ENCODE measurements around the gene CISH. TPM values are rescaled to one million over a fixed set of nuclear protein-coding genes. Genes with fewer than 3 reads are reported as not detected.

CISH gene
- total RNA-seq, 1 experiment from 2014 or later: 0.57 TPM

DNA sequence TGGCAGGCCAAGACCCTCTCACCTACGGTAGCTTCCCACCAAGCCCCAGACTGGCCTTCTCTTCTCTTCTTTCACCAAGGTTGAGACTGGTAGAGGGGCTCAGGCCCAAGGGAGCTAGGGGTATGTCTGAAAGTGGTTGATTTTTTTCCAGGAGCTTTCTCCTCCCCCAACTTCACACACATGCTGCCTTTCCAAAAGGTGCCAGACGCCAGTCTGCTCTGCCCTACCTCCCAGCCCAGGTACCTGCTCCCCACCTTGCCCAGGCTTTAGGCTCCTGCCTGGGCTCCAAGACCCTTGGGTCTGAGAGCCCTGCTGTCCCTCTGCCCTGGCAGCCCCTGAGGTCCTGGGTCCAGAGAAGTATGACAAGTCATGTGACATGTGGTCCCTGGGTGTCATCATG lies 33.8 kb upstream of the CISH start:
- in situ Hi-C loops (cut with HindIII; ENCODE audit: low pct_unique_long_range_greater_than_20kb, low sequenced_read_pairs): no loop called here
- no TSS peak for BruUV-seq (replicated peaks)
- Histone ChIP-seq H3K27me3 (ENCODE audit: control insufficient read depth, insufficient read depth, low read length) (no peaks in the 10 kb centered on the region), H3K4me1 (ENCODE audit: control insufficient read depth, insufficient read depth, low read length) (no peaks in the 10 kb centered on the region), H3K36me3 (ENCODE audit: control insufficient read depth, insufficient read depth, low read length) (no peaks in the 10 kb centered on the region), H3K27ac (ENCODE audit: low read length) (no peak overlapping the region), H3K4me3 (ENCODE audit: low read depth in 2 of 2, low read length in 2 of 2) (no peak overlapping the region), H3K9me3 (ENCODE audit: control insufficient read depth, insufficient read depth, low read depth, low read length) (no peaks in the 10 kb centered on the region)
- TF ChIP-seq, protein P1, sequence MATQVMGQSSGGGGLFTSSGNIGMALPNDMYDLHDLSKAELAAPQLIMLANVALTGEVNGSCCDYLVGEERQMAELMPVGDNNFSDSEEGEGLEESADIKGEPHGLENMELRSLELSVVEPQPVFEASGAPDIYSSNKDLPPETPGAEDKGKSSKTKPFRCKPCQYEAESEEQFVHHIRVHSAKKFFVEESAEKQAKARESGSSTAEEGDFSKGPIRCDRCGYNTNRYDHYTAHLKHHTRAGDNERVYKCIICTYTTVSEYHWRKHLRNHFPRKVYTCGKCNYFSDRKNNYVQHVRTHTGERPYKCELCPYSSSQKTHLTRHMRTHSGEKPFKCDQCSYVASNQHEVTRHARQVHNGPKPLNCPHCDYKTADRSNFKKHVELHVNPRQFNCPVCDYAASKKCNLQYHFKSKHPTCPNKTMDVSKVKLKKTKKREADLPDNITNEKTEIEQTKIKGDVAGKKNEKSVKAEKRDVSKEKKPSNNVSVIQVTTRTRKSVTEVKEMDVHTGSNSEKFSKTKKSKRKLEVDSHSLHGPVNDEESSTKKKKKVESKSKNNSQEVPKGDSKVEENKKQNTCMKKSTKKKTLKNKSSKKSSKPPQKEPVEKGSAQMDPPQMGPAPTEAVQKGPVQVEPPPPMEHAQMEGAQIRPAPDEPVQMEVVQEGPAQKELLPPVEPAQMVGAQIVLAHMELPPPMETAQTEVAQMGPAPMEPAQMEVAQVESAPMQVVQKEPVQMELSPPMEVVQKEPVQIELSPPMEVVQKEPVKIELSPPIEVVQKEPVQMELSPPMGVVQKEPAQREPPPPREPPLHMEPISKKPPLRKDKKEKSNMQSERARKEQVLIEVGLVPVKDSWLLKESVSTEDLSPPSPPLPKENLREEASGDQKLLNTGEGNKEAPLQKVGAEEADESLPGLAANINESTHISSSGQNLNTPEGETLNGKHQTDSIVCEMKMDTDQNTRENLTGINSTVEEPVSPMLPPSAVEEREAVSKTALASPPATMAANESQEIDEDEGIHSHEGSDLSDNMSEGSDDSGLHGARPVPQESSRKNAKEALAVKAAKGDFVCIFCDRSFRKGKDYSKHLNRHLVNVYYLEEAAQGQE (IDR thresholded peaks at IDR 0.05; ENCODE audit: insufficient read depth in 1 of 2, low read depth in 2 of 2, low read length in 1 of 2): no peak
- POLR2A ChIA-PET: no interaction called here
- ATAC-seq (no peak), DNase-seq (ENCODE audit: low read depth, low spot score) (no peak)
- intact Hi-C loops (cut with micrococcal nuclease; ENCODE audit: unreplicated experiment): no loop called here
- CTCF ChIA-PET: no interaction called here

DNA sequence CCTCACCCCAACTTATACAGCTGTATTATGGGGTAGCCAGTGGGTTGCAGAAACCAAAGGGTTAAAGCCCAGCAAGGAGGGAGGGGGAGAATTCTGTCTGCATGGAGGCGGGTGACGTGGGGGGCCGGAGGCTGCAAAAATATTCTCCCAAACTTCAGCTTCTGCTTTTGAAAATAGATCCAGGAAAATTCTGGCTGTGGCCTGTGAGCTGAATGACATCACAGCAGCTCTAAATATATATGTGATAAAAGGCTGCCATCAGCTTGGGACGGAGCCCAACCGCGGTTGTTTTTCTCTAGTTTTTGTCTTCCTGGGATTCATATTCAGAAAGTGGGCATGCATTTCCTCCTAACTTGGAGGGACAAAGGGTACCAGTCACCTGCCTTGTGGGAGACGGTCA lies 33.0 kb upstream of the CISH start:
- POLR2A ChIA-PET: no interaction called here

DNA sequence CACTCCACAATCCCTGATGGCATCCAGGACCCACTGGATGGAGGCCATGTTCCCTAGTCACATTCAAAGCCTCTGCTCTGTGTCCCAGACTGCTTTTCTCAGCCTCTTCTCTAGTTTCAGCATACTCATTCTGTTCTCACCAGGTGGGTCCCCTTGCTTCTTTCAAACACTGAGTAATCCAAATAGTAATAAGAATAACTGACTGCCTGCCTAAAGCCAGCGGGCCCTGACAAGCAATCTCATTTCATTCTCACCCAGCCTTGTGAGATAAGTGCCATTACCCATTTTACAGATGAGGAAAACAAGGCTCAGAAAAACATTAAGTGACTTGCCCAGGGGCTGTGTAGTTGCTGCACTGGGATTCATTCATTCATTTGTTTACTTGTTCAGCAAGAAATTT lies 30.8 kb upstream of the CISH start:
- H3K27ac ChIP-seq (ENCODE audit: low read length): no peak overlapping the region
- BruUV-seq (replicated peaks): no TSS peak
- TF ChIP-seq, protein P1 (IDR thresholded peaks at IDR 0.05; ENCODE audit: insufficient read depth in 1 of 2, low read depth in 2 of 2, low read length in 1 of 2): no peak
- TF ChIP-seq, protein P2, sequence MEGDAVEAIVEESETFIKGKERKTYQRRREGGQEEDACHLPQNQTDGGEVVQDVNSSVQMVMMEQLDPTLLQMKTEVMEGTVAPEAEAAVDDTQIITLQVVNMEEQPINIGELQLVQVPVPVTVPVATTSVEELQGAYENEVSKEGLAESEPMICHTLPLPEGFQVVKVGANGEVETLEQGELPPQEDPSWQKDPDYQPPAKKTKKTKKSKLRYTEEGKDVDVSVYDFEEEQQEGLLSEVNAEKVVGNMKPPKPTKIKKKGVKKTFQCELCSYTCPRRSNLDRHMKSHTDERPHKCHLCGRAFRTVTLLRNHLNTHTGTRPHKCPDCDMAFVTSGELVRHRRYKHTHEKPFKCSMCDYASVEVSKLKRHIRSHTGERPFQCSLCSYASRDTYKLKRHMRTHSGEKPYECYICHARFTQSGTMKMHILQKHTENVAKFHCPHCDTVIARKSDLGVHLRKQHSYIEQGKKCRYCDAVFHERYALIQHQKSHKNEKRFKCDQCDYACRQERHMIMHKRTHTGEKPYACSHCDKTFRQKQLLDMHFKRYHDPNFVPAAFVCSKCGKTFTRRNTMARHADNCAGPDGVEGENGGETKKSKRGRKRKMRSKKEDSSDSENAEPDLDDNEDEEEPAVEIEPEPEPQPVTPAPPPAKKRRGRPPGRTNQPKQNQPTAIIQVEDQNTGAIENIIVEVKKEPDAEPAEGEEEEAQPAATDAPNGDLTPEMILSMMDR (IDR thresholded peaks at IDR 0.05): no peak
- no peak for TF ChIP-seq POLR2AphosphoS5 (IDR thresholded peaks at IDR 0.05; ENCODE audit: low read depth, low read length)
- TF ChIP-seq TCF7L2 (IDR thresholded peaks at IDR 0.05; ENCODE audit: low read depth, low read length): no peak
- TF ChIP-seq SIN3A (IDR thresholded peaks at IDR 0.05; ENCODE audit: borderline replicate concordance, insufficient read depth, low read depth, low read length): no peak
- CTCF ChIA-PET: no interaction called here
- no peaks in the 10 kb centered on the region for H3K27me3 ChIP-seq (ENCODE audit: control insufficient read depth, insufficient read depth, low read length)
- POLR2A ChIA-PET: no interaction called here
- ATAC-seq: no peak
- no peaks in the 10 kb centered on the region for H3K36me3 ChIP-seq (ENCODE audit: control insufficient read depth, insufficient read depth, low read length)
- intact Hi-C loops (cut with micrococcal nuclease; ENCODE audit: unreplicated experiment) (no loop called here), in situ Hi-C loops (cut with HindIII; ENCODE audit: low pct_unique_long_range_greater_than_20kb, low sequenced_read_pairs) (no loop called here)
- no peaks in the 10 kb centered on the region for H3K9me3 ChIP-seq (ENCODE audit: control insufficient read depth, insufficient read depth, low read depth, low read length)
- no peak for DNase-seq (ENCODE audit: low read depth, low spot score)
- H3K4me3 ChIP-seq (ENCODE audit: low read depth in 2 of 2, low read length in 2 of 2): no peak overlapping the region
- H3K4me1 ChIP-seq (ENCODE audit: control insufficient read depth, insufficient read depth, low read length): no peaks in the 10 kb centered on the region

More for the DNA sequence above, 33.0 kb upstream of the CISH start:
- H3K4me3 ChIP-seq (ENCODE audit: low read depth in 2 of 2, low read length in 2 of 2): no peak overlapping the region
- no peak for ATAC-seq
- DNase-seq (ENCODE audit: low read depth, low spot score): no peak
- H3K27me3 ChIP-seq (ENCODE audit: control insufficient read depth, insufficient read depth, low read length): no peaks in the 10 kb centered on the region
- TF ChIP-seq POLR2AphosphoS5 (IDR thresholded peaks at IDR 0.05; ENCODE audit: low read depth, low read length): no peak
- H3K27ac ChIP-seq (ENCODE audit: low read length): no peak overlapping the region
- no peaks in the 10 kb centered on the region for H3K9me3 ChIP-seq (ENCODE audit: control insufficient read depth, insufficient read depth, low read depth, low read length)
- in situ Hi-C loops (cut with HindIII; ENCODE audit: low pct_unique_long_range_greater_than_20kb, low sequenced_read_pairs) (no loop called here), intact Hi-C loops (cut with micrococcal nuclease; ENCODE audit: unreplicated experiment) (no loop called here)
- CTCF ChIA-PET: no interaction called here
- no peaks in the 10 kb centered on the region for H3K4me1 ChIP-seq (ENCODE audit: control insufficient read depth, insufficient read depth, low read length)
- no peaks in the 10 kb centered on the region for H3K36me3 ChIP-seq (ENCODE audit: control insufficient read depth, insufficient read depth, low read length)
- no TSS peak for BruUV-seq (replicated peaks)
